HEK293 (cell line): ENCODE results near the gene RAC2.

Experiments used
- CTCF ChIA-PET: fragments of 350-600 bp; formaldehyde crosslinking; extraction: SDS; loops from one replicate; lab custom pipeline; 2021; ENCODE audit warnings: antibody characterized with exemption; lab: Yijun Ruan, JAX
- POLR2A ChIA-PET: fragments of 300-600 bp; formaldehyde crosslinking; extraction: SDS; loops from one replicate; lab custom pipeline; 2020; ENCODE audit warnings: antibody characterized with exemption, inconsistent platforms; lab: Yijun Ruan, JAX
- H3K27ac ChIP-seq: fragments of 200-500 bp; sonication (Bioruptor generic); 2 replicates; pipeline ENCODE4 v1.5.1; 2014; ENCODE audit warnings: low read depth, low read length, control low read depth, inconsistent platforms; ENCODE audit errors: extremely low read depth
- H3K36me3 ChIP-seq, 2 experiments: fragments of 200-500 bp in 1 of 2; sonication (Bioruptor generic) in 1 of 2; 1 replicate in 1 of 2; 2 replicates in 1 of 2; pipeline ENCODE4 v1.5.1; 2014 to 2017; ENCODE audit warnings: inconsistent platforms in 2 of 2, low read length in 2 of 2; ENCODE audit not compliant: control insufficient read depth in 2 of 2, insufficient read depth in 1 of 2
- H3K4me1 ChIP-seq: fragments of 200-500 bp; sonication (Bioruptor generic); 2 replicates; pipeline ENCODE4 v1.5.1; 2014; ENCODE audit warnings: mild to moderate bottlenecking, low read length, inconsistent platforms; ENCODE audit not compliant: control insufficient read depth, insufficient read depth
- H3K4me3 ChIP-seq: 2 replicates; pipeline ENCODE4 v1.5.1; 2011; ENCODE audit warnings: low read depth, mild to moderate bottlenecking, control low read depth, low read length, moderate library complexity
- H3K9me3 ChIP-seq: fragments of 200-500 bp; sonication (Bioruptor generic); 2 replicates; pipeline ENCODE4 v1.5.1; 2014; ENCODE audit warnings: low read depth, low read length, inconsistent platforms; ENCODE audit not compliant: control insufficient read depth, insufficient read depth
- EGR2 ChIP-seq: fragments of 450-650 bp; formaldehyde crosslinking; IDR thresholded peaks from 2 replicates; pipeline ENCODE4 v1.5.1; 2016; ENCODE audit warnings: low read depth, missing biosample characterization, missing genetic modification characterization
- SP2 ChIP-seq: fragments of 450-650 bp; formaldehyde crosslinking; IDR thresholded peaks from 2 replicates; pipeline ENCODE4 v1.5.1; 2016; ENCODE audit warnings: missing biosample characterization, missing genetic modification characterization
- ZBTB7A ChIP-seq: fragments of 450-650 bp; formaldehyde crosslinking; IDR thresholded peaks from 2 replicates; pipeline ENCODE4 v1.5.1; 2016; ENCODE audit warnings: low read depth, missing biosample characterization, missing genetic modification characterization
- ZNF155 ChIP-seq: fragments of 450-650 bp; formaldehyde crosslinking; IDR thresholded peaks from 2 replicates; pipeline ENCODE4 v1.5.1; 2016; ENCODE audit warnings: missing biosample characterization, missing genetic modification characterization
- ZNF426 ChIP-seq: fragments of 450-650 bp; formaldehyde crosslinking; IDR thresholded peaks from 2 replicates; pipeline ENCODE4 v1.5.1; 2017; ENCODE audit warnings: missing biosample characterization, missing genetic modification characterization, mild to moderate bottlenecking, inconsistent platforms, moderate library complexity
- ZNF501 ChIP-seq: fragments of 450-650 bp; formaldehyde crosslinking; IDR thresholded peaks from 2 replicates; pipeline ENCODE4 v1.5.1; 2016; ENCODE audit warnings: missing biosample characterization, missing genetic modification characterization
- ZNF521 ChIP-seq: fragments of 450-650 bp; formaldehyde crosslinking; IDR thresholded peaks from 2 replicates; pipeline ENCODE4 v1.5.1; 2017; ENCODE audit warnings: missing biosample characterization, mild to moderate bottlenecking, missing genetic modification characterization
- ZNF530 ChIP-seq: fragments of 450-650 bp; formaldehyde crosslinking; IDR thresholded peaks from 2 replicates; pipeline ENCODE4 v1.5.1; 2016; ENCODE audit warnings: low read depth, missing biosample characterization, missing genetic modification characterization
- ZNF600 ChIP-seq: fragments of 450-650 bp; formaldehyde crosslinking; IDR thresholded peaks from 2 replicates; pipeline ENCODE4 v1.5.1; 2016; ENCODE audit warnings: missing biosample characterization, missing genetic modification characterization
- ZNF621 ChIP-seq: fragments of 450-650 bp; formaldehyde crosslinking; IDR thresholded peaks from 2 replicates; pipeline ENCODE4 v1.5.1; 2017; ENCODE audit warnings: missing biosample characterization, missing genetic modification characterization
- ZNF639 ChIP-seq: fragments of 450-650 bp; formaldehyde crosslinking; IDR thresholded peaks from 2 replicates; pipeline ENCODE4 v1.5.1; 2016; ENCODE audit warnings: missing biosample characterization, missing genetic modification characterization
- ZSCAN30 ChIP-seq: fragments of 450-650 bp; IDR thresholded peaks from 2 replicates; pipeline ENCODE4 v1.5.1; 2018; ENCODE audit warnings: missing biosample characterization, mild to moderate bottlenecking, missing genetic modification characterization, moderate library complexity
- TF ChIP-seq, protein P1 (sequence below): fragments of 450-650 bp; formaldehyde crosslinking; IDR thresholded peaks from 2 replicates; pipeline ENCODE4 v1.5.1; 2016; ENCODE audit warnings: missing biosample characterization, missing genetic modification characterization
- TF ChIP-seq, protein P2 (sequence below): fragments of 450-650 bp; formaldehyde crosslinking; IDR thresholded peaks from 2 replicates; pipeline ENCODE4 v1.5.1; 2016; ENCODE audit warnings: missing biosample characterization, missing genetic modification characterization
- TF ChIP-seq, protein P3 (sequence below): fragments of 450-650 bp; formaldehyde crosslinking; IDR thresholded peaks from 2 replicates; pipeline ENCODE4; 2016; ENCODE audit warnings: missing biosample characterization, missing genetic modification characterization

The RAC2 gene

DNA sequence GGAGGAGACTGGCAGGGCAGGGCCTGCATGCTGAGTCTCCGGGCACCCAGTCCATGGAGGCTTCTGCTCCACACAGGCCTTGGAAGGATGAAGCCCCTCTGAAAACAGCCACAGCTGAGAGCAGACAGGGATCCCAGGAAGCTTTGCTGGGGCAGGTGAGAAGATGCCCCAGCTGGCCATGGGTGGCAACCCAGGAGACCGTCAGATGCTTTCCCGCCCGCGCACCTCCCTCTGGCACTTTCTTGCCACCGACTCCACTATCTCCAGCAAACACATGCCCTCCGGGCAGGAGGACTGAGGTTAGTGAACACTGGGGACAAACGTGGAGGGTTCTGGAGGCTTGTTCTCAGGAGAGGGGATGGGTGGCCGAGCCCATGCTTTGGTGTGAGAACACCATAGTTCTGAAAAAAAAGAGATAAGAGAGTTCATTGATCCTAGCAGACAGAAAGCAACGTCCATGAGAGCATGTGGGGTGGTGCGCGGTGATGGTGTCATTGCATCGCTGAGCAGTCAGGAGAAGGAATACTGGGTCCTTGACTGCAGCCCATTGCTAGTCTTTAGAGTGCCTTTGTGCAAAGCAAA, 58.3 kb downstream of the RAC2 start:
- ChIA-PET CTCF (interaction anchor here (0.5 to 3.6 kb wide), 3 partner anchors 12 to 14 kb away, joined by 3 to 15 read pairs (median 4); no protein-coding TSS in a partner anchor), POLR2A (no interaction called here)
- Histone ChIP-seq H3K27ac (no peak overlapping the region), H3K36me3 (no peaks in the 10 kb centered on the region), H3K4me3 (no peak overlapping the region), H3K4me1 (peaks cover 3% of the 10 kb centered on the region; the same call in 1 of the 2 replicates), H3K9me3 (no peaks in the 10 kb centered on the region)
- TF ChIP-seq, protein P1, sequence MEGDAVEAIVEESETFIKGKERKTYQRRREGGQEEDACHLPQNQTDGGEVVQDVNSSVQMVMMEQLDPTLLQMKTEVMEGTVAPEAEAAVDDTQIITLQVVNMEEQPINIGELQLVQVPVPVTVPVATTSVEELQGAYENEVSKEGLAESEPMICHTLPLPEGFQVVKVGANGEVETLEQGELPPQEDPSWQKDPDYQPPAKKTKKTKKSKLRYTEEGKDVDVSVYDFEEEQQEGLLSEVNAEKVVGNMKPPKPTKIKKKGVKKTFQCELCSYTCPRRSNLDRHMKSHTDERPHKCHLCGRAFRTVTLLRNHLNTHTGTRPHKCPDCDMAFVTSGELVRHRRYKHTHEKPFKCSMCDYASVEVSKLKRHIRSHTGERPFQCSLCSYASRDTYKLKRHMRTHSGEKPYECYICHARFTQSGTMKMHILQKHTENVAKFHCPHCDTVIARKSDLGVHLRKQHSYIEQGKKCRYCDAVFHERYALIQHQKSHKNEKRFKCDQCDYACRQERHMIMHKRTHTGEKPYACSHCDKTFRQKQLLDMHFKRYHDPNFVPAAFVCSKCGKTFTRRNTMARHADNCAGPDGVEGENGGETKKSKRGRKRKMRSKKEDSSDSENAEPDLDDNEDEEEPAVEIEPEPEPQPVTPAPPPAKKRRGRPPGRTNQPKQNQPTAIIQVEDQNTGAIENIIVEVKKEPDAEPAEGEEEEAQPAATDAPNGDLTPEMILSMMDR: no peak
- TF ChIP-seq, protein P2, sequence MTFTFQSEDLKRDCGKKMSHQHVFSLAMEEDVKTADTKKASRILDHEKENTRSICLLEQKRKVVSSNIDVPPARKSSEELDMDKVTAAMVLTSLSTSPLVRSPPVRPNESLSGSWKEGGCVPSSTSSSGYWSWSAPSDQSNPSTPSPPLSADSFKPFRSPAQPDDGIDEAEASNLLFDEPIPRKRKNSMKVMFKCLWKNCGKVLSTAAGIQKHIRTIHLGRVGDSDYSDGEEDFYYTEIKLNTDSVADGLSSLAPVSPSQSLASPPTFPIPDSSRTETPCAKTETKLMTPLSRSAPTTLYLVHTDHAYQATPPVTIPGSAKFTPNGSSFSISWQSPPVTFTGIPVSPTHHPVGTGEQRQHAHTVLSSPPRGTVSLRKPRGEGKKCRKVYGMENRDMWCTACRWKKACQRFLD (tag by site-specific recombination): no peak
- no peak for TF ChIP-seq ZNF600 (tag by site-specific recombination)
- TF ChIP-seq ZNF521 (tag by site-specific recombination): no peak
- TF ChIP-seq ZBTB7A (tag by site-specific recombination): no peak
- no peak for TF ChIP-seq ZNF639 (tag by site-specific recombination)
- no peak for TF ChIP-seq ZNF501
- TF ChIP-seq ZNF621 (tag by site-specific recombination): no peak
- no peak for TF ChIP-seq ZSCAN30 (tag by site-specific recombination)
- TF ChIP-seq, protein P3, sequence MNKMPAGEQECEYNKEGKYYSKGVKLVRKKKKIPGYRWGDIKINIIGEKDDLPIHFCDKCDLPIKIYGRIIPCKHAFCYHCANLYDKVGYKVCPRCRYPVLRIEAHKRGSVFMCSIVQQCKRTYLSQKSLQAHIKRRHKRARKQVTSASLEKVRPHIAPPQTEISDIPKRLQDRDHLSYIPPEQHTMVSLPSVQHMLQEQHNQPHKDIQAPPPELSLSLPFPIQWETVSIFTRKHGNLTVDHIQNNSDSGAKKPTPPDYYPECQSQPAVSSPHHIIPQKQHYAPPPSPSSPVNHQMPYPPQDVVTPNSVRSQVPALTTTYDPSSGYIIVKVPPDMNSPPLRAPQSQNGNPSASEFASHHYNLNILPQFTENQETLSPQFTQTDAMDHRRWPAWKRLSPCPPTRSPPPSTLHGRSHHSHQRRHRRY (tag by site-specific recombination): no peak
- no peak for TF ChIP-seq SP2
- TF ChIP-seq EGR2 (tag by site-specific recombination): no peak; the same call in 1 of the 2 replicates
- no peak for TF ChIP-seq ZNF530 (tag by site-specific recombination)
- no peak for TF ChIP-seq ZNF155 (tag by site-specific recombination)

GRCh38 chr22:37184816-37185541, 59.1 kb downstream of the RAC2 start:
- POLR2A ChIA-PET: no interaction called here
- CTCF ChIA-PET: interaction anchor here (1.0 to 3.6 kb wide), 2 partner anchors 11 to 15 kb away, joined by 3 to 15 read pairs; no protein-coding TSS in a partner anchor
- peaks cover 3% of the 10 kb centered on the region; the same call in 1 of the 2 replicates for H3K4me1 ChIP-seq
- H3K4me3 ChIP-seq: no peak overlapping the region
- TF ChIP-seq ZNF639 (tag by site-specific recombination): no peak
- no peak for TF ChIP-seq ZNF426 (tag by site-specific recombination)
- H3K9me3 ChIP-seq: no peaks in the 10 kb centered on the region
- H3K36me3 ChIP-seq: no peaks in the 10 kb centered on the region
- no peak overlapping the region for H3K27ac ChIP-seq
